CD8-positive, alpha-beta memory T cell (primary cell): Measurements from ENCODE around the gene ARHGDIB. TPM values are rescaled to one million over a fixed set of nuclear protein-coding genes. Genes with fewer than 3 reads are reported as not detected.
A peak's percentile ranks its signal among the peaks of the same experiment; 100 is the strongest.

Experiments used
- CTCF ChIA-PET: fragments of 350-600 bp; sonication (Branson Sonifier 250); formaldehyde crosslinking; loops from one replicate; lab custom pipeline; 2021; ENCODE audit warnings: antibody characterized with exemption; lab: Charles Lee
- POLR2A ChIA-PET: fragments of 350-600 bp; sonication (Branson Sonifier 250); formaldehyde crosslinking; loops from one replicate; lab custom pipeline; 2021; ENCODE audit warnings: antibody characterized with exemption; lab: Charles Lee
- DNase-seq, 5 donors: peaks; one replicate each; pipeline versions ENCODE4 v3.0.0 to v3.0.0-alpha.2; 2020 to 2022; ENCODE audit warnings: mixed read lengths in 1 of 5
- H3K27ac ChIP-seq: one replicate; pipeline ENCODE4 v1.7.0; 2013; ENCODE audit warnings: low read depth, mild to moderate bottlenecking, low read length, moderate library complexity
- H3K27me3 ChIP-seq: 2 replicates; pipeline ENCODE4 v1.7.0; 2013; ENCODE audit warnings: low read length, mild to moderate bottlenecking; ENCODE audit not compliant: insufficient read depth, poor library complexity, severe bottlenecking
- H3K36me3 ChIP-seq: 2 replicates; pipeline ENCODE4 v1.7.0; 2013; ENCODE audit warnings: mild to moderate bottlenecking, low read length, moderate library complexity; ENCODE audit not compliant: insufficient read depth
- H3K4me1 ChIP-seq: 2 replicates; pipeline ENCODE4 v1.7.0; 2013; ENCODE audit warnings: mild to moderate bottlenecking, low read length, moderate library complexity; ENCODE audit not compliant: insufficient read depth
- H3K4me3 ChIP-seq: 2 replicates; pipeline ENCODE4 v1.7.0; 2013; ENCODE audit warnings: mild to moderate bottlenecking, low read length
- H3K9me3 ChIP-seq: 2 replicates; pipeline ENCODE4 v1.7.0; 2013; ENCODE audit warnings: mild to moderate bottlenecking, low read length
- H3K27ac Mint-ChIP-seq, 8 donors: one replicate each; pipeline ENCODE4 v1.8.0; 2020 to 2021; ENCODE audit warnings: mixed read lengths in 8 of 8, mild to moderate bottlenecking in 6 of 8, inconsistent platforms in 3 of 8, moderate library complexity in 3 of 8
- H3K27me3 Mint-ChIP-seq, 2 donors: one replicate each; pipeline ENCODE4 v1.8.0; 2020 to 2021; ENCODE audit warnings: mixed read lengths in 2 of 2, mild to moderate bottlenecking in 1 of 2, moderate library complexity in 1 of 2
- H3K36me3 Mint-ChIP-seq, 3 donors: one replicate each; pipeline ENCODE4 v1.8.0; 2020 to 2021; ENCODE audit warnings: mixed read lengths in 3 of 3, inconsistent platforms in 1 of 3, mild to moderate bottlenecking in 1 of 3
- H3K4me1 Mint-ChIP-seq, 3 donors: one replicate each; pipeline ENCODE4 v1.8.0; 2020 to 2021; ENCODE audit warnings: mixed read lengths in 3 of 3, inconsistent platforms in 1 of 3, mild to moderate bottlenecking in 1 of 3
- H3K4me3 Mint-ChIP-seq, 7 donors: one replicate each; pipeline ENCODE4 v1.8.0; 2020 to 2021; ENCODE audit warnings: mixed read lengths in 7 of 7, mild to moderate bottlenecking in 6 of 7, moderate library complexity in 4 of 7, inconsistent platforms in 2 of 7
- H3K9me3 Mint-ChIP-seq, 5 donors: one replicate each; pipeline ENCODE4 v1.8.0; 2020 to 2022; ENCODE audit warnings: mixed read lengths in 5 of 5, mild to moderate bottlenecking in 3 of 5, moderate library complexity in 2 of 5, inconsistent platforms in 1 of 5
- polyA plus RNA-seq: library from polyadenylated mRNA; unstranded; fragments of 300-500 nt; fragmentation: Illumina TruSeq; gene quantifications from one replicate; pipeline ENCODE4 v1.2.3, GENCODE V29; 2021
- total RNA-seq, 2 experiments: library from RNA; stranded (reverse); gene quantifications; one replicate each; pipeline ENCODE4 v1.2.3, GENCODE V29; 2021

Gene ARHGDIB
- total and polyA plus RNA-seq, 3 experiments from 2014 or later: 495 to 2,936 (median 511) TPM

DNA sequence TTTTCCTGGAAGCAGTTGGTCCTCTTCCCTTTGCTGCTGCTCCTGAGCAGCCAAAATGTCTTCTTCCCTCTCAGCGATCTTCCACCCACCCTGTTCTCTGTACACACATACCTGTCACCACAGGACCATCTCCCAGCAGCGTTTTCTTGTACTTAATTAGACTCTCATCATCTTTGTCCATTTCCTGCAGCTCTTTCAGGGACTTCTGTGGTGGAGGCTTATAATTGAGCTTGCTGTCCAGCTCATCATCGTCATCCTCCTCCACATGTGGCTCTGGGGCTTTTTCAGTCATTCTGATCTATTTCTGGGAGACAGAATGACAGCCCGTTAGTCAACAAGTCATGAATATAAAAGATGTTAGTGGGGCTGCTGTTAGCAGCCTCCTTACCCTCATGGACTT is 11.0 kb downstream of the ARHGDIB start:
- H3K36me3 Mint-ChIP-seq: peaks cover 31 to 89% (median 54%) of the 10 kb centered on the region in 3 donors
- peak overlapping the region; percentile 95 to 100 (median 98) for H3K27ac Mint-ChIP-seq
- Histone ChIP-seq H3K27me3 (no peaks in the 10 kb centered on the region), H3K4me3 (peak overlapping the region; percentile 3), H3K36me3 (peaks cover 49% of the 10 kb centered on the region), H3K4me1 (peaks cover 99% of the 10 kb centered on the region), H3K9me3 (no peaks in the 10 kb centered on the region), H3K27ac (peak overlapping the region; percentile 10)
- ChIA-PET POLR2A (interaction anchor here (1.0 to 1.9 kb wide), 3 partner anchors 10 to 179 kb away, joined by 3 to 9 read pairs (median 5); partner anchors contain the start of gene ARHGDIB), CTCF (interaction anchor here (1.2 kb wide), 1 partner anchor 12 kb away, joined by 3 read pairs; the partner anchor contains the start of gene ERP27)
- peaks cover 91 to 100% (median 99%) of the 10 kb centered on the region in 3 donors for H3K4me1 Mint-ChIP-seq
- no peak for DNase-seq
- peak overlapping the region; percentile 72 to 90 (median 85) for H3K4me3 Mint-ChIP-seq
- no peaks in the 10 kb centered on the region for H3K9me3 Mint-ChIP-seq
- H3K27me3 Mint-ChIP-seq: peaks cover 0 to 5% of the 10 kb centered on the region in 2 donors

DNA sequence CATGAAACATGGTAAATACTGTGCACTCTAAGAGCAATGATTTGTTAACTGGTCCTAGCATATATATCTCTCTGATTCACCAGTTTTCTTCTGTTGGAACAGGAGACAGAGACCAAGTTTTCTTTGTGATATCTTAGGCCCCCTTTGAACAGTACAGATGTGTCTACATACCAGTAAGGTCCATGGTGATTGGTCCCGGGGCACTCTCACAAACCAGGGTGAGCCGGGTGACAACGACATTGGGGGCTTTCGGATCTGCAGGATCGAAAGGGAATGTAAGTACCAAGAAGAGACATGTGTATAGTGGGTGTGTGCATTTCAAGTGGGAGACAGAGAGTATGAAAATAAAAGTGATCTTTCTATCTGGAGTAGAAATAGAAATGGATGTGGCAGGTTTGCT is 11.8 kb downstream of the ARHGDIB start:
- peak in 1 of 5 donors; percentile 23 for DNase-seq
- CTCF ChIA-PET: no interaction called here
- Mint-ChIP-seq H3K4me1 (peaks cover 95 to 100% (median 99%) of the 10 kb centered on the region in 3 donors), H3K27me3 (peaks cover 0 to 5% of the 10 kb centered on the region in 2 donors), H3K27ac (peak overlapping the region; percentile 95 to 100 (median 98)), H3K36me3 (peaks cover 36 to 93% (median 53%) of the 10 kb centered on the region in 3 donors), H3K4me3 (peak overlapping the region; percentile 72 to 90 (median 85)), H3K9me3 (no peaks in the 10 kb centered on the region)
- POLR2A ChIA-PET: interaction anchor here (2.2 kb wide), 1 partner anchor 12 kb away, joined by 9 read pairs; the partner anchor contains the start of gene ARHGDIB
- H3K27me3 ChIP-seq: no peaks in the 10 kb centered on the region
- peak overlapping the region; percentile 3 for H3K4me3 ChIP-seq
- H3K36me3 ChIP-seq: peaks cover 57% of the 10 kb centered on the region
- no peak overlapping the region for H3K27ac ChIP-seq
- peaks cover 100% of the 10 kb centered on the region for H3K4me1 ChIP-seq
- H3K9me3 ChIP-seq: no peaks in the 10 kb centered on the region

DNA sequence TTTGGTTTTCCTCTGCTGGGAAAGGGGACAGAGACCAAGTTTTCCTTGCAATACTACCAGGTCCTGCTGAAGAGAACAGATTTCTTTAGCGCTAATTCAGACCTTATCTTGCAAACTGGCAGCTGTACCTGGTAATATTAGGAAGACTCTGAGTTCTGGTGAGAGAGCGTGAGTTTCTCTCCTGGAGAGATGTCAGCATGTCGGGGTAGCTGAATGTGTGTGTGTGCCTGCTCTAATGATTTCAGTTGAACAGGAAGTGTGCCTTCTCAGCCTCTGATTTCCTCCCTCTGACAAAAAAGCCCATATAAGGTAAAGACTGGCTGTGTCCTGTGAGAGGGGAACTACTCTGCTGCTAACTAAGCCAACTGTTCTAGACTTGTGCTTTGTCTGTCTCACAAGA is 12.7 kb downstream of the ARHGDIB start:
- peaks cover 38 to 90% (median 50%) of the 10 kb centered on the region in 3 donors for H3K36me3 Mint-ChIP-seq
- CTCF ChIA-PET: interaction anchor here (1.1 to 1.4 kb wide), 5 partner anchors 9 to 47 kb away, joined by 3 to 10 read pairs (median 4); partner anchors contain the start of gene ERP27
- H3K9me3 Mint-ChIP-seq: no peaks in the 10 kb centered on the region
- Histone ChIP-seq H3K4me3 (peak overlapping the region; percentile 41), H3K27me3 (no peaks in the 10 kb centered on the region), H3K9me3 (no peaks in the 10 kb centered on the region), H3K27ac (peak overlapping the region; percentile 9), H3K4me1 (peaks cover 94% of the 10 kb centered on the region), H3K36me3 (peaks cover 60% of the 10 kb centered on the region)
- POLR2A ChIA-PET: interaction anchor here (0.6 to 2.2 kb wide), 9 partner anchors 10 to 178 kb away, joined by 3 to 9 read pairs (median 4); partner anchors contain the start of genes ARHGDIB and ERP27
- H3K27ac Mint-ChIP-seq: peak overlapping the region; percentile 95 to 100 (median 98)
- H3K4me3 Mint-ChIP-seq: peak overlapping the region; percentile 72 to 87 (median 85)
- H3K27me3 Mint-ChIP-seq: peaks cover 0 to under 1% of the 10 kb centered on the region in 2 donors
- DNase-seq: peak; percentile 32 to 81 (median 67)
- peaks cover 87 to 95% (median 94%) of the 10 kb centered on the region in 3 donors for H3K4me1 Mint-ChIP-seq

DNA sequence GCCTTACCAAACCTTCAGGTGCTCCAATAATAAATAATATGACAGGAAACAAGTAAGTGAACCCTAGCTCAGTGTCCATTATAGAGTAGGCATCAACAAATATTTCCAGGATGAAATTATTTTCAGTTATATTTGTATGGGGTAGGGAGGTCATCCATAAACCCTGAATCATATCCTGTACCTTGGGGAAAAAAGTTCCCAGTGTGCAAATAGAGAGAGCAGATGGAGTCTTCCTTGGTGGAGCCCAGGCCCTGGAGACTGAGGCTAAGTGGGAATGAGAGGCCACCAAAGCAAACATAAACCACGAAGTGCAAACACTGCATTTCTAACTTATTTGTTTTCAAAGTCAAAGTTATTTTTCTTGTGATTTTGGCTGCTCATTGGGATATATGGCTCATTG is 14.5 kb downstream of the ARHGDIB start:
- POLR2A ChIA-PET: interaction anchor here (1.1 kb wide), 1 partner anchor 9 kb away, joined by 3 read pairs; the partner anchor contains the start of gene ERP27

DNA sequence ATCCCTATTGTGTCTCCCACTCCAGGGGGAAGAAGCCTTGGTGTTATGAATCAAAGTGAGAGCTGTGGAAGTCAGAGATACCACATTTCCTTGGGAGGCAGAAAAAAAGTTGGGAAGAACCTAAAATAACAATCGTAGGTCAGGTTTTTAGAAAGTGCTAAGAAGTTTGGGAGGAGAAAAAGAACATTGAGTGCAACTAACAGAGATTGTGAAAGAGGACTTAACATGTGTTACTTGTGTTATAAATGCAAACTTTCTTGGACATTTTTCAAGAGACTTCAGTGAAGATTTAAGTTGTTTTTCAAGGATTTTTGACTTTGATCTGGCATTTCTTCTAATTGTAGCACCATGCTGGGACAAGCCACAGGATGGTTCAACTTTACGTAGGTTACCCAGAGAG is 15.2 kb downstream of the ARHGDIB start:
- ChIA-PET POLR2A (interaction anchor here (0.8 to 1.1 kb wide), 2 partner anchors 8 to 10 kb away, joined by 3 read pairs; partner anchors contain the start of gene ERP27), CTCF (interaction anchor here (1.1 to 1.5 kb wide), 3 partner anchors 9 to 61 kb away, joined by 3 read pairs; no protein-coding TSS in a partner anchor)
- H3K4me3 Mint-ChIP-seq: peak overlapping the region in 2 of 7 donors; percentile 32 to 33
- Histone ChIP-seq H3K4me1 (peaks cover 69% of the 10 kb centered on the region), H3K4me3 (no peak overlapping the region), H3K27ac (no peak overlapping the region), H3K9me3 (no peaks in the 10 kb centered on the region), H3K27me3 (no peaks in the 10 kb centered on the region), H3K36me3 (peaks cover 79% of the 10 kb centered on the region)
- peaks cover 47 to 92% (median 58%) of the 10 kb centered on the region in 3 donors for H3K36me3 Mint-ChIP-seq
- no peaks in the 10 kb centered on the region for H3K27me3 Mint-ChIP-seq
- no peaks in the 10 kb centered on the region for H3K9me3 Mint-ChIP-seq
- DNase-seq: no peak
- H3K27ac Mint-ChIP-seq: peak overlapping the region; percentile 77 to 100 (median 97)
- H3K4me1 Mint-ChIP-seq: peaks cover 72 to 88% (median 83%) of the 10 kb centered on the region in 3 donors

More for the DNA sequence above, 14.5 kb downstream of the ARHGDIB start:
- H3K4me3 Mint-ChIP-seq: peak overlapping the region in 3 of 7 donors; percentile 5 to 51 (median 32)
- H3K27ac Mint-ChIP-seq: peak overlapping the region; percentile 77 to 100 (median 99)
- CTCF ChIA-PET: interaction anchor here (0.8 kb wide), 1 partner anchor 13 kb away, joined by 3 read pairs; no protein-coding TSS in a partner anchor
- peaks cover 73% of the 10 kb centered on the region for H3K36me3 ChIP-seq
- H3K36me3 Mint-ChIP-seq: peaks cover 47 to 91% (median 55%) of the 10 kb centered on the region in 3 donors
- H3K9me3 ChIP-seq: no peaks in the 10 kb centered on the region
- H3K4me1 Mint-ChIP-seq: peaks cover 77 to 89% (median 88%) of the 10 kb centered on the region in 3 donors
- H3K27me3 ChIP-seq: no peaks in the 10 kb centered on the region
- H3K27me3 Mint-ChIP-seq: no peaks in the 10 kb centered on the region
- peaks cover 76% of the 10 kb centered on the region for H3K4me1 ChIP-seq
- no peak for DNase-seq
- H3K27ac ChIP-seq: no peak overlapping the region
- no peaks in the 10 kb centered on the region for H3K9me3 Mint-ChIP-seq
- H3K4me3 ChIP-seq: no peak overlapping the region

DNA sequence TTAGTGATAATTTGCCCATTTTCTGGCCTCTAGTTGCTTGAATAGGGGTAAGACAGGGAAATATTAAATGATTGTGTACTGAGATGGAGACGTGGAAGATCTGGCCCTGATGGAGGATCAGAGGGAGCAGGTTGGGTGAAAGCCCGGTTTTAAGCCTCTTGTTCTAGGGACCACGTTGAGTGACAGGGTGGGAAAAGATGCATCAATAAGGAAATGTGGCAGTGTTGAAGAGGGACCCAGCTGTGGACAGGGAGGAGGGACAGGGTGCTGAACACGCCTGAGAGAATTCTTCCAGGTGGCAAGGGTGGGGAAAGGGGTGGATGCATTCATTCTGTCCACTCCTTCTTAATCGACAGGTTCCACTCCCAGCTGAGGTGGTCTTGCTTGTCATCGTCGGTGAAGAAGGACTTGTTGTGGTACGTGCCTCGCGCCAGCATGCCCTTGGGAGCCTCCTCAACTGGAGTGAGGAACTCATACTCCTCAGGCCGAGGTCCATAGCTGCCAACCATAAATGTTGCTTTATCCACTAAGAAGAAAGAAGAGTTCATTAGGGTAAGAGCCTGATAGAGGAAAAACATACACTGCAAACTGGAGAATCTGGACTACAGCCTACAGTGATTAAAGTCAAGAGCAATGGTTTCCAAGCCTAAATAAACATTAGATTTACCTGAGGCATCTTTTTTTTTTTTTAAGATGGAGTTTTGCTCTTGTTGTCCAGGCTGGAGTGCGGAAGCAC is 19.0 kb downstream of the ARHGDIB start:
- Histone ChIP-seq H3K27ac (no peak overlapping the region), H3K27me3 (no peaks in the 10 kb centered on the region), H3K4me1 (peaks cover 53% of the 10 kb centered on the region), H3K36me3 (peaks cover 55% of the 10 kb centered on the region), H3K9me3 (no peaks in the 10 kb centered on the region), H3K4me3 (no peak overlapping the region)
- Mint-ChIP-seq H3K36me3 (peaks cover 27 to 84% (median 39%) of the 10 kb centered on the region in 3 donors), H3K27me3 (no peaks in the 10 kb centered on the region), H3K9me3 (no peaks in the 10 kb centered on the region), H3K4me3 (no peak overlapping the region), H3K4me1 (peaks cover 63 to 86% (median 81%) of the 10 kb centered on the region in 3 donors), H3K27ac (peak overlapping the region; percentile 5 to 89 (median 44))
- POLR2A ChIA-PET: no interaction called here
- DNase-seq: no peak
- CTCF ChIA-PET: interaction anchor here (1.5 to 6.9 kb wide), 2 partner anchors 10 to 53 kb away, joined by 3 to 47 read pairs; no protein-coding TSS in a partner anchor

DNA sequence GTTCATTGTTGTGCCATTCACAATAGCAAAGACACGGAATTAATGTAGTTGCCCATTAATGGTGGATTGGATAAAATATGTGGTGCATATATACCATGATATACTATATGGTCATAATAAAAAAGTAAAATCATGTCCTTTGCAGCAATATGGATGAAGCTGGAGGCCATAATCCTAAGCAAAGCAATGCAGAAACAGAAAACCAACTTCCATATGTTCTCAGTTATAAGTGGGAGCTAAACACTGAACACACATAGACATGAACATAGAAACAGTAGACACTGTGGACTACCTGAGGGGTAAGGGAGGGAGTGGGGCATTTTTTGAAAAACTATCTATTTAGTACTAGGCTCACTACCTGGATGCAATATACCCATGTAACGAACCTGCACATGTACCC is 20.0 kb downstream of the ARHGDIB start:
- Mint-ChIP-seq H3K27ac (peak overlapping the region in 2 of 8 donors; percentile 25 to 43), H3K36me3 (peaks cover 22 to 84% (median 32%) of the 10 kb centered on the region in 3 donors), H3K27me3 (no peaks in the 10 kb centered on the region), H3K4me1 (peaks cover 59 to 86% (median 79%) of the 10 kb centered on the region in 3 donors), H3K9me3 (no peaks in the 10 kb centered on the region), H3K4me3 (no peak overlapping the region)
- no peak overlapping the region for H3K4me3 ChIP-seq
- H3K27me3 ChIP-seq: no peaks in the 10 kb centered on the region
- CTCF ChIA-PET: interaction anchor here (1.5 to 6.9 kb wide), 2 partner anchors 11 to 54 kb away, joined by 3 to 47 read pairs; no protein-coding TSS in a partner anchor
- DNase-seq: no peak
- no peaks in the 10 kb centered on the region for H3K9me3 ChIP-seq
- peaks cover 45% of the 10 kb centered on the region for H3K36me3 ChIP-seq
- H3K4me1 ChIP-seq: peaks cover 43% of the 10 kb centered on the region
- POLR2A ChIA-PET: interaction anchor here (0.6 to 0.7 kb wide), 2 partner anchors 11 to 465 kb away, joined by 9 to 13 read pairs; no protein-coding TSS in a partner anchor
- no peak overlapping the region for H3K27ac ChIP-seq
